NCI-H460 (cell line): ENCODE results near the gene WFS1. TPM values are rescaled to one million over a fixed set of nuclear protein-coding genes. Genes with fewer than 3 reads are reported as not detected.

Experiments used
- DNase-seq: peaks from one replicate; pipeline ENCODE4 v3.0.0-alpha.2; 2016; ENCODE audit warnings: low read depth; ENCODE audit errors: extremely low read depth
- total RNA-seq: library from RNA; depleted of rRNA; stranded (reverse); fragments of >200 nt; shearing (Covaris generic); gene quantifications from 2 replicates; pipeline ENCODE4 v1.2.3, GENCODE V29; 2014

Gene WFS1
- total RNA-seq, 1 experiment from 2014 or later = 4.6 TPM

GRCh38 chr4:6296026-6296425 is 26.4 kb downstream of the WFS1 start:
- no peak for DNase-seq

- no peak for DNase-seq
Measured at GRCh38 chr4:6297266-6297815, 27.7 kb downstream of the WFS1 start.

GRCh38 chr4:6298035-6298434 is 28.4 kb downstream of the WFS1 start:
- DNase-seq = no peak

GRCh38 chr4:6298852-6299251 is 29.2 kb downstream of the WFS1 start:
- no peak for DNase-seq

- DNase-seq = no peak
Measured at GRCh38 chr4:6299875-6300274, 30.2 kb downstream of the WFS1 start.

GRCh38 chr4:6300359-6300758 is 30.7 kb downstream of the WFS1 start:
- no peak for DNase-seq

GRCh38 chr4:6301051-6301731 is 31.5 kb downstream of the WFS1 start:
- DNase-seq = no peak

GRCh38 chr4:6301732-6302442 is 32.2 kb downstream of the WFS1 start:
- no peak for DNase-seq

GRCh38 chr4:6302869-6303268 is 33.2 kb downstream of the WFS1 start:
- no peak for DNase-seq

GRCh38 chr4:6303943-6304342 is 34.3 kb downstream of the WFS1 start:
- DNase-seq = no peak

GRCh38 chr4:6306299-6306698 is 36.6 kb downstream of the WFS1 start:
- no peak for DNase-seq

- DNase-seq = no peak
Measured at GRCh38 chr4:6307230-6307629, 37.6 kb downstream of the WFS1 start.

- DNase-seq = no peak
Measured at GRCh38 chr4:6307891-6308290, 38.2 kb downstream of the WFS1 start.

- no peak for DNase-seq
Measured at GRCh38 chr4:6308899-6309643, 39.4 kb downstream of the WFS1 start.

- DNase-seq = no peak
Measured at GRCh38 chr4:6309777-6310176, 40.1 kb downstream of the WFS1 start.

GRCh38 chr4:6313216-6313615 is 43.6 kb downstream of the WFS1 start:
- no peak for DNase-seq

GRCh38 chr4:6316461-6317003 is 46.9 kb downstream of the WFS1 start:
- no peak for DNase-seq

- no peak for DNase-seq
Measured at GRCh38 chr4:6318206-6318605, 48.6 kb downstream of the WFS1 start.

- DNase-seq = no peak
Measured at GRCh38 chr4:6319530-6320150, 50.0 kb downstream of the WFS1 start.

GRCh38 chr4:6320663-6321062 is 51.0 kb downstream of the WFS1 start:
- DNase-seq = no peak

GRCh38 chr4:6321361-6321760 is 51.7 kb downstream of the WFS1 start:
- DNase-seq = no peak
